ENCODE results near the gene MYPOP.

Gene MYPOP

GRCh38 chr19:45862564-45863334 is 39.7 kb downstream of the MYPOP start, which contains the start of gene SYMPK:
Gene SYMPK, minus strand, starts transcription at chr19:45863147. Its CDS starts 8,652 bp downstream, at chr19:45854495.
- Histone ChIP-seq H3K36me3 (ENCODE audit: control insufficient read depth in 2 of 2, insufficient read depth in 1 of 2, low read length in 2 of 2) (peaks cover 20 to 40% of the 10 kb centered on the region in 2 experiments), H3K27ac (ENCODE audit: extremely low read depth, low read depth, low read length) (peak within 1 kb of the TSS; percentile 83), H3K4me1 (ENCODE audit: control insufficient read depth, insufficient read depth, low read length) (peaks cover 10% of the 10 kb centered on the region), H3K4me3 (ENCODE audit: low read depth, low read length) (peak within 1 kb of the TSS; percentile 71), H3K9me3 (ENCODE audit: control insufficient read depth, insufficient read depth, low read depth, low read length) (no peaks in the 10 kb centered on the region)
- ChIA-PET POLR2A (interaction anchor here (0.6 to 3.7 kb wide), 19 partner anchors 9 to 738 kb away, joined by 3 to 39 read pairs (median 4); partner anchors contain the start of genes CALM3, CCDC61, CCDC8 and IRF2BP1), CTCF (interaction anchor here (0.6 to 6.6 kb wide), 9 partner anchors 20 to 368 kb away, joined by 3 to 91 read pairs (median 4); partner anchors contain the start of genes IRF2BP1 and MYPOP)
- TF ChIP-seq ZNF843 (tag by site-specific recombination; IDR thresholded peaks at IDR 0.05) (peak; percentile 27; the same call in 1 of the 2 replicates), KLF17 (tag by site-specific recombination; IDR thresholded peaks at IDR 0.05) (peak; percentile 31; the same call in 1 of the 2 replicates), SCRT2 (tag by site-specific recombination; IDR thresholded peaks at IDR 0.05) (no peak; the same call in 1 of the 2 replicates), ZNF16 (tag by site-specific recombination; IDR thresholded peaks at IDR 0.05; ENCODE audit: low read depth) (peak; percentile 99), ZNF311 (tag by site-specific recombination; IDR thresholded peaks at IDR 0.05; ENCODE audit: borderline replicate concordance) (no peak), BCL6B (tag by site-specific recombination; IDR thresholded peaks at IDR 0.05) (no peak), BCL11B (tag by site-specific recombination; IDR thresholded peaks at IDR 0.05; ENCODE audit: low read depth) (no peak), ZNF473 (tag by site-specific recombination; IDR thresholded peaks at IDR 0.05) (no peak), PRDM10 (tag by site-specific recombination; IDR thresholded peaks at IDR 0.05) (peak; percentile 74), ZSCAN16 (tag by site-specific recombination; IDR thresholded peaks at IDR 0.05) (no peak; the same call in 1 of the 2 replicates), ZNF394 (tag by site-specific recombination; IDR thresholded peaks at IDR 0.05; ENCODE audit: borderline replicate concordance) (peak; percentile 19; the same call in 1 of the 2 replicates), ZSCAN30 (tag by site-specific recombination; IDR thresholded peaks at IDR 0.05) (peak; percentile 41; the same call in 1 of the 2 replicates), ZNF248 (tag by site-specific recombination; IDR thresholded peaks at IDR 0.05) (no peak), ZNF391 (tag by site-specific recombination; IDR thresholded peaks at IDR 0.05; ENCODE audit: borderline replicate concordance, low read depth) (no peak), ZNF157 (tag by site-specific recombination; IDR thresholded peaks at IDR 0.05) (no peak), ZNF645 (tag by site-specific recombination; IDR thresholded peaks at IDR 0.05) (no peak), ZNF266 (tag by site-specific recombination; IDR thresholded peaks at IDR 0.05; ENCODE audit: low read depth) (no peak), OVOL3 (tag by site-specific recombination; IDR thresholded peaks at IDR 0.05) (no peak), PATZ1 (tag by site-specific recombination; IDR thresholded peaks at IDR 0.05) (peak; percentile 90), ZNF654 (tag by site-specific recombination; IDR thresholded peaks at IDR 0.05; ENCODE audit: low read depth) (no peak), ZNF571 (tag by site-specific recombination; IDR thresholded peaks at IDR 0.05) (no peak), ZNF768 (tag by site-specific recombination; IDR thresholded peaks at IDR 0.05) (no peak; the same call in 1 of the 2 replicates)
- TF ChIP-seq, protein P1, sequence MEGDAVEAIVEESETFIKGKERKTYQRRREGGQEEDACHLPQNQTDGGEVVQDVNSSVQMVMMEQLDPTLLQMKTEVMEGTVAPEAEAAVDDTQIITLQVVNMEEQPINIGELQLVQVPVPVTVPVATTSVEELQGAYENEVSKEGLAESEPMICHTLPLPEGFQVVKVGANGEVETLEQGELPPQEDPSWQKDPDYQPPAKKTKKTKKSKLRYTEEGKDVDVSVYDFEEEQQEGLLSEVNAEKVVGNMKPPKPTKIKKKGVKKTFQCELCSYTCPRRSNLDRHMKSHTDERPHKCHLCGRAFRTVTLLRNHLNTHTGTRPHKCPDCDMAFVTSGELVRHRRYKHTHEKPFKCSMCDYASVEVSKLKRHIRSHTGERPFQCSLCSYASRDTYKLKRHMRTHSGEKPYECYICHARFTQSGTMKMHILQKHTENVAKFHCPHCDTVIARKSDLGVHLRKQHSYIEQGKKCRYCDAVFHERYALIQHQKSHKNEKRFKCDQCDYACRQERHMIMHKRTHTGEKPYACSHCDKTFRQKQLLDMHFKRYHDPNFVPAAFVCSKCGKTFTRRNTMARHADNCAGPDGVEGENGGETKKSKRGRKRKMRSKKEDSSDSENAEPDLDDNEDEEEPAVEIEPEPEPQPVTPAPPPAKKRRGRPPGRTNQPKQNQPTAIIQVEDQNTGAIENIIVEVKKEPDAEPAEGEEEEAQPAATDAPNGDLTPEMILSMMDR (tag by site-specific recombination; IDR thresholded peaks at IDR 0.05): no peak; the same call in 1 of the 2 replicates
- TF ChIP-seq, protein P2, sequence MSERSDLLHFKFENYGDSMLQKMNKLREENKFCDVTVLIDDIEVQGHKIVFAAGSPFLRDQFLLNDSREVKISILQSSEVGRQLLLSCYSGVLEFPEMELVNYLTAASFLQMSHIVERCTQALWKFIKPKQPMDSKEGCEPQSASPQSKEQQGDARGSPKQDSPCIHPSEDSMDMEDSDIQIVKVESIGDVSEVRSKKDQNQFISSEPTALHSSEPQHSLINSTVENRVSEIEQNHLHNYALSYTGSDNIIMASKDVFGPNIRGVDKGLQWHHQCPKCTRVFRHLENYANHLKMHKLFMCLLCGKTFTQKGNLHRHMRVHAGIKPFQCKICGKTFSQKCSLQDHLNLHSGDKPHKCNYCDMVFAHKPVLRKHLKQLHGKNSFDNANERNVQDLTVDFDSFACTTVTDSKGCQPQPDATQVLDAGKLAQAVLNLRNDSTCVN (tag by site-specific recombination; optimal IDR thresholded peaks at IDR 0.05): peak; percentile 87
